ENCODE data around the gene COP1.
"Not testable (repeated sequence)": the region's sequence is repeated elsewhere in the genome, so short reads cannot be mapped to it uniquely, and the experiment has no call there.

COP1 gene

DNA sequence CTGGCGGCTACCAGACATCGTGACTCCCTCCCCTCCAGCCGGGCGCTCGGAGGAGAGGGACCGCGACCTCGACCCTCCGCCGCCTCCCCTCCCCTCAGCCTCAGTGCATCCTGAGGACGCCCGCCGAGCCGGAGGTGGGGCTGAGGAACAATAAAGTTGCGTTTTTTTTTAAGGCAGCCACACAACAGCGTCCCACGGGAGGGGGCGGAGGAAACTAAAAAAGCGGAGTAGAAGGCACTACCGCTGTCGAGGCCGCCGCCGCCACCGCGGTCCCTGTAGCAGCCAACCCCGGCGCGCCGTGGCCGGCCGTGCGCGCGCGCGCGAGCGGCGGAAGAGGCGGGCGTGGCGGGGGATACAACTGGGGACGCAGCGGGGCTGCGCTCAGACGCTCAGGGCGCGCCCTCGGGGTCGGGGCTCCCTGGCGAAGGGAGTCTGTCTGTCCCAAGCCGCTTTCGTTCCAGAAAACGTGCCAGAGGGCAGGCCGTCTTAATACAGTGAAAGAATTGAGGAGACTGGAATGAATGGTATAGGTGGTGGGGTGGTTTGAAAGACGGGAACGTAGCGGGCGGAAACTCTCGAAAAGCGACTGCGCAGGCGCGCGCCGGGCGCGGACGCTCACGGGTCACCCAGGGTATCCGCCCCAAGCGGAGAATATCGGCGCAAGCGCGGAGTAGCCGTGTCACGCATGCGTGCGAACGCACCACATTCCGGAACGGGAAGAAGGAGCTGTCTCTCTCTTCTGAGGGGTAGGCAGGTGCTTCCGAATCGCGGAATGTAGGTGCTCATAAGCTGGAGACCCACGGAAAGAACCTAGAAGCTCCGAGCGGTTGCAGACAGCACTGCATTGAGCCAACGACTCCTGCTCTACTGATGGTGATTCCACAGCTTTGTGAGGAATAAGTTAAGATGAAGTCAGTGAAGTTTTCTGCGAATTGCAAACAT is at the start of gene COP1:
Gene COP1 (minus strand): TSS at position 326 of the 942 bp plus-strand sequence. CDS start 308 bp downstream, at position 18.
- TF ChIP-seq, protein P1, sequence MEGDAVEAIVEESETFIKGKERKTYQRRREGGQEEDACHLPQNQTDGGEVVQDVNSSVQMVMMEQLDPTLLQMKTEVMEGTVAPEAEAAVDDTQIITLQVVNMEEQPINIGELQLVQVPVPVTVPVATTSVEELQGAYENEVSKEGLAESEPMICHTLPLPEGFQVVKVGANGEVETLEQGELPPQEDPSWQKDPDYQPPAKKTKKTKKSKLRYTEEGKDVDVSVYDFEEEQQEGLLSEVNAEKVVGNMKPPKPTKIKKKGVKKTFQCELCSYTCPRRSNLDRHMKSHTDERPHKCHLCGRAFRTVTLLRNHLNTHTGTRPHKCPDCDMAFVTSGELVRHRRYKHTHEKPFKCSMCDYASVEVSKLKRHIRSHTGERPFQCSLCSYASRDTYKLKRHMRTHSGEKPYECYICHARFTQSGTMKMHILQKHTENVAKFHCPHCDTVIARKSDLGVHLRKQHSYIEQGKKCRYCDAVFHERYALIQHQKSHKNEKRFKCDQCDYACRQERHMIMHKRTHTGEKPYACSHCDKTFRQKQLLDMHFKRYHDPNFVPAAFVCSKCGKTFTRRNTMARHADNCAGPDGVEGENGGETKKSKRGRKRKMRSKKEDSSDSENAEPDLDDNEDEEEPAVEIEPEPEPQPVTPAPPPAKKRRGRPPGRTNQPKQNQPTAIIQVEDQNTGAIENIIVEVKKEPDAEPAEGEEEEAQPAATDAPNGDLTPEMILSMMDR (IDR thresholded peaks at IDR 0.05; ENCODE audit: borderline replicate concordance, insufficient read depth, low read depth, low read length) = no peak; the same call in 1 of the 2 replicates
- H3K4me3 ChIP-seq (ENCODE audit: low read depth, low read length) = peak within 1 kb of the TSS; percentile 94

DNA sequence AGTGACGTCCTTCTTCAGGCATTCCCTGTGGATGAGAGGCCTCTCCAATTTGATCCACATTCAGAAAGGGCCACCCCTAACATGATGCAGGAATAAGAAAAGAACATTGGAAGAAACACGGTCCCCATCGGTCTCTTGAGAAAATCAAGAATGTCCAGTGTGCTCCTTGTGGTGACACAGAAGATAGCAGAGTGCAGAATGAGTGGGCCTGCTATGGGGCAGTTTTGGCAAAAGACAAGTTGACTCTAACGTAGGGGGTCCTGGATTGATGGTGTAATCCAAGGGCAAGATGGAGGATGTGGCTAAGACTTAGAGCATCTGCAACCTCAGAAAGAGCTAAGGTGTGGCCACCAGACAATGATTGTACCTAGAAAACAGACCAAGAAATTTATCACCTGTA is 45.1 kb upstream of the COP1 start:
- no peak overlapping the region for H3K4me3 ChIP-seq (ENCODE audit: low read depth, low read length)
- TF ChIP-seq, protein P1 (IDR thresholded peaks at IDR 0.05; ENCODE audit: borderline replicate concordance, insufficient read depth, low read depth, low read length) = no peak

DNA sequence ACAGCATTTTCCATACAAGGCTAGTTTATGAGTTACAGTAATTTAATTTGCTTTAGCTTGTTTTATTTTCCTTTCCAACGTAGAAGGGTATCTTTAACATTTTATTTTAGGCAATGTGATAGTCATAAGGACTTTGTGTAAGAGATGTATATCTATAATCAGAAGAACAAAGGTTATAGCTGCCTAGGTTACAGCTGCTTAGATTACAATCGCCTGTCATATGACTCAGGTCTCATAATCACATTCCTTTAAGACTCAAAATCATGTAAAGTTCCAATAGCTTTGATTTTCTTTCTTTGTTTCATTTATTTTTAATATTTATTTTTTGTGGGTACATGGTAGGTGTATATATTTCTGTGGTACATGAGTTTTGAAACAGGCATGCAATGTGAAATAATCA is 37.8 kb upstream of the COP1 start:
- no peak overlapping the region for H3K4me3 ChIP-seq (ENCODE audit: low read depth, low read length)
- TF ChIP-seq, protein P1 (IDR thresholded peaks at IDR 0.05; ENCODE audit: borderline replicate concordance, insufficient read depth, low read depth, low read length) = no peak

DNA sequence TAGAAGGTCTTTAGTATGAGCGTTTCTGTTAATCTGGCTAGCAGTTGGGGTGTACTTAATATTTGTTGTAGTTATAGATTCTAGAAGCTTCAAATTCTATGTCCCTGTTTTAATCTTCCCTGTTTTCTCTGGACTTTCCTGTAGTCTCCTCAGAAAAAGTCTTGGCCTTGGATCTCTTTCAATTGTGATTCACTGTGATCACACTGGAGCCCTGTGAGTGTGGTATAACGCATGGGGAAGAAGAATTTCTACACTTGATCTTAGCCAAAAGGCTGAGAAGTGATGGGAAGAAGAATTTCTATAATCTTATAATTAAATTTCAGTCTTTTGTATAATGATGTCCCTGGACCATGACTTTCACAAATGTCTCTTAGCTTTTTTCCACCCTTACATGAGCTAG is 36.7 kb upstream of the COP1 start:
- no peak overlapping the region for H3K4me3 ChIP-seq (ENCODE audit: low read depth, low read length)
- TF ChIP-seq, protein P1 (IDR thresholded peaks at IDR 0.05; ENCODE audit: borderline replicate concordance, insufficient read depth, low read depth, low read length) = no peak

DNA sequence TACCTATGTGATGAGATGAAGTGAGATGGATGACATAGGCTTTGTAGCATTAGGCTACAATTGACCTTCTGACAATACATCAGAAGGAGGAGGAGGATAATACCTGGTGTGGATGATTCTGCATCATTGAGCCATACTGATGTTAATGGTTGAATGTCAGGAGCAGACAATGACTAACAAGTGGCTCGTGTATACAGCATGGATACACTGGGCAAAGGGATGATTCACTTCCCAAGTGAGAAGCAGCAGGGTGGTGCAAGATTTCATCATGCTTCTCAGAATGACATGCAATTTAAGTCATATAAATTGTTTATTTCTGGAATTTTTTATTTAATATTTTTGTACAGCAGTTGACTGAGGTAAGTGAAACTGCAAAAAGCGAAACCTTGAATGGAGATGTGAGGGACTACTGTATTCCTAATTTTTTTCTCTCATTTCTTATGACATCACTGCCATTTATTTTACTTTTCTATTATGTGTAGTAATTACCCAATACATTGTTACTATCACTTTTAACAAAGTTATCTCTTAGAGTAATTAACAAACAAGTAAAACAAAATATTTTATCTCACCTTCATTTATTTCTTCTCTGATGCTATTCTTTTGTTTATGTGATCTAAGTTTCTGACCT is 34.4 kb upstream of the COP1 start:
- TF ChIP-seq, protein P1 (IDR thresholded peaks at IDR 0.05; ENCODE audit: borderline replicate concordance, insufficient read depth, low read depth, low read length) = no peak
- H3K4me3 ChIP-seq (ENCODE audit: low read depth, low read length) = no peak overlapping the region

DNA sequence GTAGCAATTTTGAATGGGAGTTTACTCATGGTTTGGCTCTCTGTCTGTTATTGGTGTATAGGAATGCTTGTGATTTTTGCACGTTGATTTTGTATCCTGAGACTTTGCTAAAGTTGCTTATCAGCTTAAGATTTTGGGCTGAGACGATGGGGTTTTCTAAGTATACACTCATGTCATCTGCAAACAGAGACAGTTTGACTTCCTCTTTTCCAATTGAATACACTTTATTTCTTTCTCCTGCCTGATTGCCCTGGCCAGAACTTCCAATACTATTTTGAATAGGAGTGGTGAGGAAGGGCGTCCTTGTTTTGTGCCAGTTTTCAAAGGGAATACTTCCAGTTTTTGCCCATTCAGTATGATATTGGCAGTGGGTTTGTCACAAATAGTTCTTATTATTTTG is 26.6 kb upstream of the COP1 start:
- not testable (repeated sequence) for H3K4me3 ChIP-seq (ENCODE audit: low read depth, low read length)

DNA sequence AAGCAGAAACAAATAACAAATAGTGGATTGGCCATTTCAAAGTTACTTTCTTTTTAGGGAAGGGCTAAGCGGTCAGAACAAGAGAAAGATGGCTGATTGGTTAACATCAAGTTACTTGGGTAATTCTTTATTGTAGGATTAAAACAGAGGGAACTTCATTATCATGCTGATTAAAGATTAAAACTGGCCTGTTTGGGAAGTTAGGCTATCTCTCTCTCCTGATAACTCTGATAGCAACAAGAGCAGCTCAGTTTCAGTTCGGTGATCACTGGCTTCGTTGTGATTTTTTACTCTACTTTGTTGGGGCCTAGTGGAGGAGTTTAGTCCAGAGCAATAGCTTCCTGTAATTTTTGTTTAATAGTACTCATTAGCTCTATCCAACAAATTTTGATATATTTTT is 20.5 kb upstream of the COP1 start:
- no peak overlapping the region for H3K4me3 ChIP-seq (ENCODE audit: low read depth, low read length)

More for the DNA sequence above, 20.5 kb upstream of the COP1 start:
- TF ChIP-seq, protein P1 (IDR thresholded peaks at IDR 0.05; ENCODE audit: borderline replicate concordance, insufficient read depth, low read depth, low read length) = no peak

Measured in GM12875 (cell line).